Calu3 (cell line): ENCODE results near the gene COL9A3. TPM values are rescaled to one million over a fixed set of nuclear protein-coding genes. Genes with fewer than 3 reads are reported as not detected.

ENCODE experiments used
- BruUV-seq: library from RNA; stranded (reverse); fragments of 400-500 nt; replicated peaks from 2 replicates; lab custom pipeline; 2021; lab: Mats Ljungman, UMichigan
- CTCF ChIA-PET: fragments of 300-600 bp; sonication (Branson Sonifier 250); formaldehyde crosslinking; loops from one replicate; lab custom pipeline; 2022; ENCODE audit warnings: antibody characterized with exemption; lab: Charles Lee
- DNase-seq: peaks from one replicate; pipeline ENCODE4 v3.0.0; 2022
- H3K27ac Mint-ChIP-seq: one replicate; pipeline ENCODE4 v1.8.0; 2022; ENCODE audit warnings: mixed read lengths; ENCODE audit not compliant: unreplicated experiment
- H3K27me3 Mint-ChIP-seq: one replicate; pipeline ENCODE4 v1.8.0; 2022; ENCODE audit warnings: mixed read lengths; ENCODE audit not compliant: unreplicated experiment
- H3K36me3 Mint-ChIP-seq: one replicate; pipeline ENCODE4 v1.8.0; 2022; ENCODE audit warnings: mild to moderate bottlenecking, moderate library complexity, mixed read lengths; ENCODE audit not compliant: insufficient read depth, unreplicated experiment
- H3K4me1 Mint-ChIP-seq: one replicate; pipeline ENCODE4 v1.8.0; 2022; ENCODE audit warnings: mild to moderate bottlenecking, low read depth, mixed read lengths; ENCODE audit not compliant: unreplicated experiment
- H3K4me3 Mint-ChIP-seq: one replicate; pipeline ENCODE4 v1.8.0; 2022; ENCODE audit warnings: mild to moderate bottlenecking, low read depth, moderate library complexity, mixed read lengths; ENCODE audit not compliant: unreplicated experiment
- H3K9me3 Mint-ChIP-seq: one replicate; pipeline ENCODE4 v1.8.0; 2022; ENCODE audit warnings: low read depth, mixed read lengths; ENCODE audit not compliant: unreplicated experiment
- intact Hi-C: fragments of 100-400 bp; cut with micrococcal nuclease; formaldehyde crosslinking; loops from one replicate; pipeline ENCODE4 v1.10.0; 2022; ENCODE audit not compliant: unreplicated experiment
- total RNA-seq: library from RNA; stranded (reverse); gene quantifications from 2 replicates; pipeline ENCODE4 v1.2.3, GENCODE V29; 2022
- TF ChIP-seq, protein P1 (sequence below): fragments of 200-600 bp; IDR thresholded peaks from one replicate; pipeline ENCODE4 v1.8.0; 2022; ENCODE audit warnings: antibody characterized with exemption; ENCODE audit not compliant: unreplicated experiment

Gene COL9A3
- total RNA-seq, 1 experiment from 2014 or later: 2.7 TPM

DNA sequence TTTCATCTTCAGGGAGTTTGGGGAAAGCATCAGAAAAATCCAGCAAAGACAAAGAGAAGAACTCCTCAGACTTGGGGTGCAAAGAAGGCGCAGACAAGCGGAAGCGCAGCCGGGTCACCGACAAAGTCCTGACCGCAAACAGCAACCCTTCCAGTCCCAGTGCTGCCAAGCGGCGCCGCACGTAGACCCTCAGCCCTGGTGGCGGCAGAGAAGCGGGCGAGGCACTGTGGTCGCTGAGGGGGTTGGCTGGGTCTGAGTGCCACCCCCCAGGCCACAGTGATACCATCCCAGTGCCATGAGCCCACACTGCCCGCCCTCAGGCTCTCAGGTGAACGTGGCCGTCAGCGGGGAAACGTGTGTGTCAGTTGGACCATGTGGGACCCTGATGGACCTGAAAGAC lies 17.4 kb upstream of the COL9A3 start:
- Mint-ChIP-seq H3K4me3 (no peak overlapping the region), H3K27me3 (no peaks in the 10 kb centered on the region)
- BruUV-seq: TSS peak; percentile 34

DNA sequence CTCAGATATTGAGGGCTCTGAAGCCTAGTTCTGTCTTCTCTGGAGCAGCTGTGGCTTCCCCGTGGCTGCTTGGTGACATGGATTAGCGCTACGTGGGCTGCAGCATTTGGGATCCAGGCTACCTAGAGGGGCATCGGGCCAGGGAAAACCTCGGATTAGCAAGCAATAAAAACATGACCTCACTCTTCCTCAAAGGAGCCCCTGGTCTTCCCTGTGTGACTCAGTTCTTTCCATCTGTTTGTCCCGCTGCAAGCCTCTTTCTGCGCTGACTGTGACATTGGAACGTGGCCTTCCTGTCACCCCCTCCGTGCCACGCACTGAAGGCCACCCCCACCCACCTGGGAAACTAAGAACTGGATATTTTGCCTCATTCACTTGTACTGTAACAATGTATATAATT lies 17.0 kb upstream of the COL9A3 start:
- H3K27me3 Mint-ChIP-seq: no peaks in the 10 kb centered on the region
- H3K36me3 Mint-ChIP-seq: peaks cover 79% of the 10 kb centered on the region
- no peak for DNase-seq
- BruUV-seq: no TSS peak
- CTCF ChIA-PET: no interaction called here
- intact Hi-C loops: no loop called here
- H3K4me3 Mint-ChIP-seq: no peak overlapping the region
- H3K27ac Mint-ChIP-seq: no peak overlapping the region
- peaks cover 22% of the 10 kb centered on the region for H3K4me1 Mint-ChIP-seq
- TF ChIP-seq, protein P1, sequence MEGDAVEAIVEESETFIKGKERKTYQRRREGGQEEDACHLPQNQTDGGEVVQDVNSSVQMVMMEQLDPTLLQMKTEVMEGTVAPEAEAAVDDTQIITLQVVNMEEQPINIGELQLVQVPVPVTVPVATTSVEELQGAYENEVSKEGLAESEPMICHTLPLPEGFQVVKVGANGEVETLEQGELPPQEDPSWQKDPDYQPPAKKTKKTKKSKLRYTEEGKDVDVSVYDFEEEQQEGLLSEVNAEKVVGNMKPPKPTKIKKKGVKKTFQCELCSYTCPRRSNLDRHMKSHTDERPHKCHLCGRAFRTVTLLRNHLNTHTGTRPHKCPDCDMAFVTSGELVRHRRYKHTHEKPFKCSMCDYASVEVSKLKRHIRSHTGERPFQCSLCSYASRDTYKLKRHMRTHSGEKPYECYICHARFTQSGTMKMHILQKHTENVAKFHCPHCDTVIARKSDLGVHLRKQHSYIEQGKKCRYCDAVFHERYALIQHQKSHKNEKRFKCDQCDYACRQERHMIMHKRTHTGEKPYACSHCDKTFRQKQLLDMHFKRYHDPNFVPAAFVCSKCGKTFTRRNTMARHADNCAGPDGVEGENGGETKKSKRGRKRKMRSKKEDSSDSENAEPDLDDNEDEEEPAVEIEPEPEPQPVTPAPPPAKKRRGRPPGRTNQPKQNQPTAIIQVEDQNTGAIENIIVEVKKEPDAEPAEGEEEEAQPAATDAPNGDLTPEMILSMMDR: no peak
- H3K9me3 Mint-ChIP-seq: no peaks in the 10 kb centered on the region

More for the DNA sequence above, 17.4 kb upstream of the COL9A3 start:
- TF ChIP-seq, protein P1: no peak
- no peak for DNase-seq
- H3K36me3 Mint-ChIP-seq: peaks cover 79% of the 10 kb centered on the region
- CTCF ChIA-PET: no interaction called here
- intact Hi-C loops: no loop called here
- no peak overlapping the region for H3K27ac Mint-ChIP-seq
- H3K9me3 Mint-ChIP-seq: no peaks in the 10 kb centered on the region
- H3K4me1 Mint-ChIP-seq: peaks cover 22% of the 10 kb centered on the region

DNA sequence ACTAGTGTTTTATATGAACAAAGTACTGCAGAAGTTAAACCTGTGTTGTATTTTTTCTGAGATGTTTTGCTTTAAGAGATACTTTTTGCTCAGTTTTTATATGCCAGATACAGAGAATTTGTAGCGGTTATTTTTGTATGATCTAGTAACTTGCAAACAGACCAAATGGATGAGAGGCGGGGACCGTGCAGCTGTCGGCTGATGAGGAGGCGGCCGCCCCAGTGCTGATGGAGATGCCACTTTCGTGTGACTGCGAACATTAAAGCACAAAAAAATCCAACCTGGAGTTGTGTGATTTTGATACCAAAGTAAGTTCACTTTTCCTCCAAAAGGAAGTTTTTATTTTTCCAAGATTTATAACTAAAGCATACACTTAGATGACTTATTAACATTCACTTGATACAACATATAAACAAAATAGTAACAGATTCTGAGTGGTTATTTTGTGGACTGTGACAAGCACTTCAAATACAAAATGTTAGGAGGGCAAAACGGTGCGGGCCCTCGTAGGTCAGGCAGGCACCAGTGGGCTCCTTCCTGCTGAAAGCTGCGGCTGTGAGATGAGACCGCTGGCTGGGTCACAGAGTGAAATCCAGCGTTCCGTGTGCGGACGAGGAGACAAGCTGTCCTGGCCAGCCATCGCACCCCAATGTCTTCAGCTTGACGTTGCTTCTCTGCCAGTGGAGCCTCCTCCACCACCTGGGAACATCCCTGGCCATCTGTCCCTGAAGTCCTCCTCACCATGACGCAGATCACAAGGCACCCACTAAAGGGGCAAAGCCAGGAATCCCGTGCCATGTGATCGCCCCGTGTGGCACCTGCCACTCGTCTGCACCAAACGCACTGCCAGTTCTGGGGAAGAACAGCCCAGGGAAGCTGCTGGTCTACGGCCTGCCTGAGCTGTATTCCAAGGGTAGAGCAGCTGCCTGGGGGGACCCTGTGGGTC lies 16.3 kb upstream of the COL9A3 start:
- intact Hi-C loops: no loop called here
- H3K4me1 Mint-ChIP-seq: peaks cover 23% of the 10 kb centered on the region
- TF ChIP-seq, protein P1: no peak
- no TSS peak for BruUV-seq
- H3K27ac Mint-ChIP-seq: no peak overlapping the region
- no peak overlapping the region for H3K4me3 Mint-ChIP-seq
- CTCF ChIA-PET: no interaction called here
- H3K9me3 Mint-ChIP-seq: no peaks in the 10 kb centered on the region
- no peaks in the 10 kb centered on the region for H3K27me3 Mint-ChIP-seq
- H3K36me3 Mint-ChIP-seq: peaks cover 77% of the 10 kb centered on the region
- DNase-seq: no peak

DNA sequence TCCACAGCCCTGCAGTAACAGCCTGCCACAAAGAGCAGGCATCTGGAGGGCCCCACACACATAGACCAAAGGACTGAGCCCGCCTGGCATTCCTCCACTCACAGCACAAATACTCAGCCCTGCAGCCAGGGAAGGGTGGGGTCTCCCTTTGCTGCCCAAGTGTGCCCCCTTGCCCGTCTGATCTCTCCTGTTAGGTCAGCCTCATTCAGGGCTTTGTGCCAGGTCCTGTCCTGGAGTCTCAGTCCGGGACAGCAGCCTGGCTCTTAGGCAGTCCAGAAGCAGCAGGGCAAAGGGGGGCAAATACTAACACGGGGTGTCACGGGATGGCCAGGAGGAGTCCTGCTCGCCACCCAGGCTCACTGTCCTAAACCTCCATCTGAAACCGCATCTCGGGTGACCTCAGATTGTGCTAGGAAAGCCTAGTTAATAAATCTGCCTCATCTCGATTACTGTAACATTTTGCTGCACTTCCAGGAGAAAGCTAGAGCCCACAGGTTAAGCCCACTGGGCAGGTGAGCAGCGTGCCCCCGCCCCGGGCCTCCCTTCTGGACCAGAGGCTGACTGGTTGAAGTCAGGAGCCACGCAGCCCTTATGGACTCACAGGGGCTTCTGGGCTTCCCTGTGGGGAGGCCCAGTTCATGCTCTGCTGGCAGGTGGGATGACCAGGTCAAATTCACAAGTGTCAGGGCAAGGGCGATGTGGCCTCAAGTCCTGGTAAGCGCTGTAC lies 15.4 kb upstream of the COL9A3 start:
- H3K27me3 Mint-ChIP-seq: no peaks in the 10 kb centered on the region
- intact Hi-C loops: no loop called here
- H3K36me3 Mint-ChIP-seq: peaks cover 77% of the 10 kb centered on the region
- no peak overlapping the region for H3K27ac Mint-ChIP-seq
- H3K9me3 Mint-ChIP-seq: no peaks in the 10 kb centered on the region
- TF ChIP-seq, protein P1: no peak
- no TSS peak for BruUV-seq
- CTCF ChIA-PET: no interaction called here
- H3K4me3 Mint-ChIP-seq: no peak overlapping the region
- H3K4me1 Mint-ChIP-seq: peaks cover 31% of the 10 kb centered on the region
- no peak for DNase-seq
